ENCODE results near the gene RIPOR2.

The RIPOR2 gene

GRCh38 chr6:24844061-24844460, 91.7 kb downstream of the RIPOR2 start:
- H3K4me3 ChIP-seq (replicated peaks; ENCODE audit: low read depth, low read length): no peak overlapping the region
- DNase-seq (ENCODE audit: extremely low read depth, low read depth): no peak
- no peak for TF ChIP-seq CTCF (IDR thresholded peaks at IDR 0.05; ENCODE audit: low read depth, low read length, missing control alignments)

GRCh38 chr6:24840187-24840586, 95.6 kb downstream of the RIPOR2 start:
- no peak overlapping the region for H3K4me3 ChIP-seq (replicated peaks; ENCODE audit: low read depth, low read length)
- no peak for TF ChIP-seq CTCF (IDR thresholded peaks at IDR 0.05; ENCODE audit: low read depth, low read length, missing control alignments)

GRCh38 chr6:24838994-24839393, 96.8 kb downstream of the RIPOR2 start:
- no peak for DNase-seq (ENCODE audit: extremely low read depth, low read depth)
- no peak for TF ChIP-seq CTCF (IDR thresholded peaks at IDR 0.05; ENCODE audit: low read depth, low read length, missing control alignments)
- H3K4me3 ChIP-seq (replicated peaks; ENCODE audit: low read depth, low read length): no peak overlapping the region

More at GRCh38 chr6:24840187-24840586, 95.6 kb downstream of the RIPOR2 start:
- no peak for DNase-seq (ENCODE audit: extremely low read depth, low read depth)

DNA sequence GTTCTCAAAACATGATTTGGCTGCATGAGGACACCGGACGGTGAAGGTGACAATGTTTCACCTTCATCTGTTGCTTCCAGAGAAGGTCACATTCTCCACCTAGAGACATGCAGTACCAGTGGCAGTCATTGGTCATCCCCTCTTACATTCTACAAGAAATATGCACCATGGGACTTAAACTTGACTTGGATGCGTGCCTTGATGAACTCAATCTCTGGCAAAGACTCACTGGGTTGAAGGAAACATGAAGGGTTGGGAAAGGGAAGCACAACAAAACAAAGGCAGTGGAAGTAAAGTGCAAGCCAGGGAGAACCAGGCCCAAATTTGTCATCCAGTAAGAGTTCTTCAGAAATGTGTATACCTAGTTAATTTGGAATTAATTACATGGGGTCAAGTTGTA, 97.7 kb downstream of the RIPOR2 start:
- DNase-seq (ENCODE audit: extremely low read depth, low read depth): no peak
- H3K4me3 ChIP-seq (replicated peaks; ENCODE audit: low read depth, low read length): no peak overlapping the region
- TF ChIP-seq CTCF (IDR thresholded peaks at IDR 0.05; ENCODE audit: low read depth, low read length, missing control alignments): no peak

- no peak for TF ChIP-seq CTCF (IDR thresholded peaks at IDR 0.05; ENCODE audit: low read depth, low read length, missing control alignments)
- no peak overlapping the region for H3K4me3 ChIP-seq (replicated peaks; ENCODE audit: low read depth, low read length)
- DNase-seq (ENCODE audit: extremely low read depth, low read depth): no peak
Measured at GRCh38 chr6:24836109-24836508, 99.7 kb downstream of the RIPOR2 start.

DNA sequence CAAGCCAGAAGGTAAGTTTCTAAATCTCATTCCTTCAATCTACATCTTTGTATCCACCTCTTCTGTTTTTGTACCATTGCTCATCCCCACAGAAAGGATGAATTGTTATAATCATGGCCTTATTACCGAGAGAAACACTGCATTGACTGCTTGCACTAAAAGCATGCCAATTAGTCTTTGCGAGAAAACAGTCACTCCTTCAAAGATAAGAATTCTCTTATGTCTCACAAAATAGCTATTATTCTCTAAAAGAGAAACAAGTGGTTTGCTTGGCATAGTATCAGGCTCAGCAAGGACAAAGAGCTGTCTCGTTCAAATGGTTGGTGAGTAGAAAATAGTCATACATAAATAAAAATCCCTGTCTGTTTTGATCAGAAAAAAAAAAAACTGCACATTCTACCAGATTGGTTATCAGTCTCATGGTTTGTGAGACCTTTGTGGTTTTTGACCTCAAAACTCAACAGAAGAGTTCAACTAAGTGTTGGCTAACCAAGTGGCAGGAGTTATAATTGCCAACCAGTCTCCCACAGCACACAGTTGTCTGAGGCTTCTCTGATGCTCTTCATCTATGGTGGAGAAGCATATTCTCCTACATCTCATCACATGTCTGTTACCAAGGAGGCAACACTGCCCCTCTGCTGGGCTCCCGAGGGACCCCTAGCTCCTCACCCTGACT, 101.9 kb downstream of the RIPOR2 start:
- TF ChIP-seq CTCF (IDR thresholded peaks at IDR 0.05; ENCODE audit: low read depth, low read length, missing control alignments): no peak

GRCh38 chr6:24832794-24833193, 103.0 kb downstream of the RIPOR2 start:
- TF ChIP-seq CTCF (IDR thresholded peaks at IDR 0.05; ENCODE audit: low read depth, low read length, missing control alignments): no peak
- no peak overlapping the region for H3K4me3 ChIP-seq (replicated peaks; ENCODE audit: low read depth, low read length)
- no peak for DNase-seq (ENCODE audit: extremely low read depth, low read depth)

More for the DNA sequence above, 101.9 kb downstream of the RIPOR2 start:
- no peak overlapping the region for H3K4me3 ChIP-seq (replicated peaks; ENCODE audit: low read depth, low read length)
- no peak for DNase-seq (ENCODE audit: extremely low read depth, low read depth)

Measured in HFF-Myc (cell line).